IMR-90 (cell line): ENCODE measurements around the gene SPATA31E1. TPM values are rescaled to one million over a fixed set of nuclear protein-coding genes. Genes with fewer than 3 reads are reported as not detected.

Source experiments
- ATAC-seq: fragments of 200-7000 bp; cut with Tn5 transposase; 2 replicates; pipeline ENCODE4 v1.9.1; 2020; ENCODE audit warnings: low read depth, mild to moderate bottlenecking, moderate library complexity
- BruUV-seq: library from RNA; stranded (reverse); fragments of 400-500 nt; replicated peaks from 2 replicates; lab custom pipeline; 2021; lab: Mats Ljungman, UMichigan
- CTCF ChIA-PET: fragments of 300-600 bp; formaldehyde crosslinking; extraction: SDS; loops from one replicate; lab custom pipeline; 2021; ENCODE audit warnings: antibody characterized with exemption; lab: Yijun Ruan, JAX
- POLR2A ChIA-PET: fragments of 300-600 bp; sonication (Branson Sonifier 250); formaldehyde crosslinking; loops from one replicate; lab custom pipeline; 2022; ENCODE audit warnings: antibody characterized with exemption; ENCODE audit not compliant: unreplicated experiment; lab: Charles Lee
- DNase-seq: peaks from one replicate; pipeline ENCODE4 v3.0.0; 2013
- H2AFZ ChIP-seq: replicated peaks from 2 replicates; pipeline ENCODE3; 2013; ENCODE audit warnings: low read length, mild to moderate bottlenecking; ENCODE audit not compliant: poor library complexity
- H2AK5ac ChIP-seq: 2 replicates; pipeline ENCODE4 v1.6.1; 2013; ENCODE audit warnings: low read depth, low read length, inconsistent platforms
- H2AK9ac ChIP-seq: replicated peaks from 2 replicates; pipeline ENCODE3; 2013; ENCODE audit warnings: mild to moderate bottlenecking, low read depth, low read length, moderate library complexity; ENCODE audit not compliant: poor library complexity
- H2BK120ac ChIP-seq: 2 replicates; pipeline ENCODE4 v1.6.1; 2013; ENCODE audit warnings: low read depth, low read length, inconsistent platforms
- H2BK15ac ChIP-seq: 3 replicates; pipeline ENCODE4 v1.6.1; 2013; ENCODE audit warnings: low read depth, low read length, inconsistent platforms
- H2BK20ac ChIP-seq: 2 replicates; pipeline ENCODE4 v1.6.1; 2013; ENCODE audit warnings: low read depth, mild to moderate bottlenecking, inconsistent platforms, low read length, moderate library complexity
- H2BK5ac ChIP-seq: 2 replicates; pipeline ENCODE4 v1.6.1; 2013; ENCODE audit warnings: mild to moderate bottlenecking, low read depth, low read length, inconsistent platforms; ENCODE audit not compliant: poor library complexity, severe bottlenecking
- H3K14ac ChIP-seq: replicated peaks from 2 replicates; pipeline ENCODE4 v1.6.1; 2013; ENCODE audit warnings: low read depth, low read length, inconsistent platforms
- H3K18ac ChIP-seq: 2 replicates; pipeline ENCODE4 v1.6.1; 2013; ENCODE audit warnings: low read depth, low read length, control low read depth
- H3K23ac ChIP-seq: 2 replicates; pipeline ENCODE4 v1.6.1; 2013; ENCODE audit warnings: low read depth, low read length, inconsistent platforms
- H3K27ac ChIP-seq: 2 replicates; pipeline ENCODE4 v1.5.1; 2013; ENCODE audit warnings: mild to moderate bottlenecking, control low read depth, low read length; ENCODE audit not compliant: insufficient read depth
- H3K27me3 ChIP-seq: 2 replicates; pipeline ENCODE4 v1.6.1; 2013; ENCODE audit warnings: low read length; ENCODE audit not compliant: control insufficient read depth, insufficient read depth
- H3K36me3 ChIP-seq: 2 replicates; pipeline ENCODE4 v1.6.1; 2013; ENCODE audit warnings: low read length, mixed read lengths; ENCODE audit not compliant: control insufficient read depth, insufficient read depth
- H3K4ac ChIP-seq: 2 replicates; pipeline ENCODE4 v1.6.1; 2013; ENCODE audit warnings: low read depth, low read length, inconsistent platforms
- H3K4me1 ChIP-seq: 2 replicates; pipeline ENCODE4 v1.6.1; 2013; ENCODE audit warnings: low read length, mixed read lengths; ENCODE audit not compliant: control insufficient read depth, insufficient read depth
- H3K4me2 ChIP-seq: 2 replicates; pipeline ENCODE4 v1.6.1; 2013; ENCODE audit warnings: low read depth, mild to moderate bottlenecking, control low read depth, low read length, moderate library complexity
- H3K4me3 ChIP-seq: 2 replicates; pipeline ENCODE4 v1.5.1; 2013; ENCODE audit warnings: low read depth, mild to moderate bottlenecking, control low read depth, low read length, moderate library complexity; ENCODE audit not compliant: insufficient read depth
- H3K56ac ChIP-seq: 2 replicates; pipeline ENCODE4 v1.6.1; 2013; ENCODE audit warnings: low read length, inconsistent platforms; ENCODE audit not compliant: insufficient read depth; ENCODE audit errors: extremely low read depth
- H3K79me1 ChIP-seq, 2 experiments: 2 replicates each; pipeline ENCODE4 v1.6.1; 2013; ENCODE audit warnings: low read length in 2 of 2, inconsistent platforms in 1 of 2, low read depth in 1 of 2
- H3K9ac ChIP-seq: 2 replicates; pipeline ENCODE4 v1.6.1; 2013; ENCODE audit warnings: low read depth, low read length, control low read depth
- H3K9me1 ChIP-seq: 2 replicates; pipeline ENCODE4 v1.6.1; 2013; ENCODE audit warnings: low read length, inconsistent platforms; ENCODE audit not compliant: insufficient read depth
- H3K9me3 ChIP-seq: 2 replicates; pipeline ENCODE4 v1.6.1; 2013; ENCODE audit warnings: low read length; ENCODE audit not compliant: control insufficient read depth, insufficient read depth
- H4K20me1 ChIP-seq: 2 replicates; pipeline ENCODE4 v1.6.1; 2013; ENCODE audit warnings: low read length, inconsistent platforms; ENCODE audit not compliant: insufficient read depth
- H4K5ac ChIP-seq: 2 replicates; pipeline ENCODE4 v1.6.1; 2013; ENCODE audit warnings: mild to moderate bottlenecking, low read depth, low read length, control low read depth
- H4K8ac ChIP-seq, 2 experiments: 2 replicates each; pipeline ENCODE4 v1.6.1; 2013; ENCODE audit warnings: low read depth in 2 of 2, low read length in 2 of 2, control low read depth in 1 of 2, inconsistent platforms in 1 of 2
- H4K91ac ChIP-seq: 2 replicates; pipeline ENCODE4 v1.6.1; 2013; ENCODE audit warnings: low read depth, low read length, inconsistent platforms; ENCODE audit not compliant: insufficient read depth
- CEBPB ChIP-seq: IDR thresholded peaks from 2 replicates; pipeline ENCODE4 v1.6.1; 2012; ENCODE audit warnings: low read depth, low read length, improper control_type of control experiment
- CTCF ChIP-seq: conservative IDR thresholded peaks from 2 replicates; pipeline ENCODE4 v1.5.1; 2012; ENCODE audit warnings: mild to moderate bottlenecking, low read depth, low read length, improper control_type of control experiment
- MAFK ChIP-seq: IDR thresholded peaks from 2 replicates; pipeline ENCODE4 v1.6.1; 2012; ENCODE audit warnings: low read depth, low read length, improper control_type of control experiment
- MAZ ChIP-seq: IDR thresholded peaks from 2 replicates; pipeline ENCODE4 v1.6.1; 2012; ENCODE audit warnings: low read depth, mild to moderate bottlenecking, low read length, improper control_type of control experiment, moderate library complexity, borderline replicate concordance
- RFX5 ChIP-seq: IDR thresholded peaks from 2 replicates; pipeline ENCODE4 v1.8.0; 2012; ENCODE audit warnings: low read depth, mild to moderate bottlenecking, low read length, moderate library complexity
- USF2 ChIP-seq: fragments of 150-350 bp; IDR thresholded peaks from 2 replicates; pipeline ENCODE4 v1.6.1; 2017; ENCODE audit warnings: mild to moderate bottlenecking, antibody characterized with exemption, low read length, low read depth
- WGBS, 2 experiments: methylation state at CpG; one replicate each; pipeline versions ENCODE4 v1.1.5 to v1.1.7; 2013; ENCODE audit warnings: missing lambda C conversion rate in 2 of 2; ENCODE audit not compliant: insufficient read length in 1 of 2; ENCODE audit errors: extremely low coverage in 2 of 2; 5-methylcytosine and 5-hydroxymethylcytosine counted together
- dilution Hi-C: fragments of 300-500 bp; cut with HindIII; formaldehyde crosslinking; loops from one replicate; pipeline ENCODE4 v1.14.3; 2018; ENCODE audit warnings: low sequenced_read_pairs; ENCODE audit not compliant: unreplicated experiment
- in situ Hi-C: fragments of 300-500 bp; cut with MboI; formaldehyde crosslinking; loops from 3 replicates; pipeline ENCODE4 v1.14.3; 2019; ENCODE audit warnings: low sequenced_read_pairs, inconsistent platforms, mixed read lengths
- intact Hi-C: fragments of 100-400 bp; cut with micrococcal nuclease; formaldehyde crosslinking; loops from 2 replicates; pipeline ENCODE4 v1.10.0; 2022
- polyA plus RNA-seq, 3 experiments: library from polyadenylated mRNA; depleted of rRNA; stranded (reverse); fragments of >200 nt; gene quantifications; 2 replicates each; pipeline ENCODE4 v1.2.3, GENCODE V29; 2012; ENCODE audit warnings: low replicate concordance in 1 of 3
- total RNA-seq: library from RNA; depleted of rRNA; stranded (reverse); fragments of >200 nt; gene quantifications from 2 replicates; pipeline ENCODE4 v1.2.3, GENCODE V29; 2012

The SPATA31E1 gene
- total and polyA plus RNA-seq, 2 of the 4 experiments (the other 2 are of a cell fraction): 0.03 TPM; not detected in 1

GRCh38 chr9:87865626-87866025 is 17.1 kb upstream of the SPATA31E1 start:
- H2BK5ac ChIP-seq: peak overlapping the region; percentile 59
- peak overlapping the region; percentile 18 for H3K18ac ChIP-seq
- no peaks in the 10 kb centered on the region for H3K27me3 ChIP-seq
- ChIA-PET CTCF (no interaction called here), POLR2A (no interaction called here)
- DNase-seq: peak; percentile 24
- no peaks in the 10 kb centered on the region for H3K36me3 ChIP-seq
- H3K23ac ChIP-seq: peak overlapping the region; percentile 92
- in situ Hi-C loops (no loop called here), dilution Hi-C loops (no loop called here), intact Hi-C loops (no loop called here)
- peak; percentile 21; the same call in 1 of the 2 replicates for ATAC-seq
- peak overlapping the region; percentile 82 for H4K91ac ChIP-seq
- BruUV-seq: no TSS peak
- H2BK120ac ChIP-seq: peak overlapping the region; percentile 73
- H3K4me1 ChIP-seq: peaks cover 20% of the 10 kb centered on the region
- H3K14ac ChIP-seq: peak overlapping the region; percentile 61
- H3K9ac ChIP-seq: no peak overlapping the region
- peak overlapping the region; percentile 62 to 78 for H4K8ac ChIP-seq
- peak overlapping the region; percentile 88 for H2AK9ac ChIP-seq
- peak overlapping the region; percentile 81 for H3K27ac ChIP-seq
- peaks cover 24% of the 10 kb centered on the region for H3K9me1 ChIP-seq
- WGBS, 2 experiments: 39% methylated on average over 2 of the region's 3 CpGs; no CpG with 5 or more reads in 1 of the 2 experiments
- peak overlapping the region; percentile 88 for H2BK20ac ChIP-seq
- peak overlapping the region; percentile 94; the same call in 1 of the 2 replicates for H2AK5ac ChIP-seq
- no peak overlapping the region for H3K4me3 ChIP-seq
- no peaks in the 10 kb centered on the region for H3K9me3 ChIP-seq
- no peaks in the 10 kb centered on the region for H3K79me1 ChIP-seq
- H2AFZ ChIP-seq: peak overlapping the region; percentile 89
- peak overlapping the region; percentile 7; the same call in 1 of the 2 replicates for H3K4me2 ChIP-seq
- peak overlapping the region; percentile 94; the same call in 2 of the 3 replicates for H2BK15ac ChIP-seq
- no peaks in the 10 kb centered on the region for H4K20me1 ChIP-seq
- no peak for TF ChIP-seq USF2
- no peak for TF ChIP-seq MAFK
- no peak for TF ChIP-seq RFX5
- no peak for TF ChIP-seq CTCF
- no peak for TF ChIP-seq CEBPB
- TF ChIP-seq MAZ: no peak
- peak overlapping the region; percentile 95 for H3K4ac ChIP-seq
- no peak overlapping the region for H3K56ac ChIP-seq
- H4K5ac ChIP-seq: peak overlapping the region; percentile 10
